Neural cell (in vitro differentiated cells): ENCODE results near the gene FGF14.

Experiments used
- CTCF ChIP-seq: fragments of 450-650 bp; IDR thresholded peaks from 2 replicates; pipeline ENCODE4 v1.5.1; 2014; ENCODE audit warnings: antibody characterized with exemption, mild to moderate bottlenecking, moderate library complexity; ENCODE audit not compliant: poor library complexity, severe bottlenecking
- EP300 ChIP-seq: fragments of 450-650 bp; conservative IDR thresholded peaks from 2 replicates; pipeline ENCODE4 v1.6.1; 2014; ENCODE audit warnings: antibody characterized with exemption, mild to moderate bottlenecking, moderate library complexity; ENCODE audit not compliant: poor library complexity, severe bottlenecking
- EZH2 ChIP-seq: fragments of 200-600, 300-800 bp; shearing (Covaris generic), sonication (generic); IDR thresholded peaks from 2 replicates; pipeline ENCODE4 v1.6.1; 2014; ENCODE audit warnings: antibody characterized with exemption, low read length, borderline replicate concordance, mild to moderate bottlenecking; ENCODE audit not compliant: insufficient read depth, poor library complexity, severe bottlenecking
- POLR2AphosphoS5 ChIP-seq: IDR thresholded peaks from 2 replicates; pipeline ENCODE4 v1.6.1; 2012
- RAD21 ChIP-seq: fragments of 450-650 bp; conservative IDR thresholded peaks from 2 replicates; pipeline ENCODE4 v1.6.1; 2014; ENCODE audit warnings: antibody characterized with exemption, mild to moderate bottlenecking, moderate library complexity
- SMC3 ChIP-seq: fragments of 450-650 bp; conservative IDR thresholded peaks from 2 replicates; pipeline ENCODE4 v1.6.1; 2014; ENCODE audit warnings: antibody characterized with exemption, mild to moderate bottlenecking, moderate library complexity; ENCODE audit not compliant: poor library complexity

- TF ChIP-seq CTCF (no peak), EZH2 (no peak), RAD21 (no peak), EP300 (no peak), SMC3 (no peak), POLR2AphosphoS5 (no peak)
Measured at GRCh38 chr13:101717353-101717752, 684.5 kb downstream of the FGF14 start.
